Progenitor cell of endocrine pancreas (in vitro differentiated cells): ENCODE measurements around the gene CAMK1D. TPM values are rescaled to one million over a fixed set of nuclear protein-coding genes. Genes with fewer than 3 reads are reported as not detected.

Source experiments
- DNase-seq: peaks from one replicate; pipeline ENCODE4 v3.0.0; 2021; ENCODE audit warnings: low spot score; ENCODE audit not compliant: unreplicated experiment
- H3K27ac Mint-ChIP-seq: 2 replicates; pipeline ENCODE4 v1.8.0; 2021; ENCODE audit warnings: mild to moderate bottlenecking, moderate library complexity, mixed read lengths
- H3K27me3 Mint-ChIP-seq: 2 replicates; pipeline ENCODE4 v1.8.0; 2021; ENCODE audit warnings: mixed read lengths
- H3K36me3 Mint-ChIP-seq: 2 replicates; pipeline ENCODE4 v1.8.0; 2022; ENCODE audit warnings: mixed read lengths; ENCODE audit not compliant: insufficient read depth
- H3K4me1 Mint-ChIP-seq: 2 replicates; pipeline ENCODE4 v1.8.0; 2021; ENCODE audit warnings: low read depth, mixed read lengths
- H3K4me3 Mint-ChIP-seq: 2 replicates; pipeline ENCODE4 v1.8.0; 2021; ENCODE audit warnings: low read depth, mild to moderate bottlenecking, moderate library complexity, mixed read lengths
- H3K9me3 Mint-ChIP-seq: 2 replicates; pipeline ENCODE4 v1.8.0; 2021; ENCODE audit warnings: low read depth, mixed read lengths
- CTCF ChIP-seq: fragments of 200-600 bp; sonication (generic); IDR thresholded peaks from one replicate; pipeline ENCODE4 v1.5.0; 2021; ENCODE audit warnings: antibody characterized with exemption, mild to moderate bottlenecking; ENCODE audit not compliant: unreplicated experiment
- total RNA-seq: library from RNA; stranded (reverse); gene quantifications from 2 replicates; pipeline ENCODE4 v1.2.1, GENCODE V29; 2021

The CAMK1D gene
- total RNA-seq, 1 donor from 2014 or later = 10.8 TPM

GRCh38 chr10:12835709-12836108, 486.4 kb downstream of the CAMK1D start:
- no peaks in the 10 kb centered on the region for H3K36me3 Mint-ChIP-seq
- no peak overlapping the region for H3K27ac Mint-ChIP-seq
- no peaks in the 10 kb centered on the region for H3K9me3 Mint-ChIP-seq
- H3K27me3 Mint-ChIP-seq = peaks cover 15% of the 10 kb centered on the region
- TF ChIP-seq CTCF = no peak
- DNase-seq = no peak
- H3K4me1 Mint-ChIP-seq = peaks cover 2% of the 10 kb centered on the region
- no peak overlapping the region for H3K4me3 Mint-ChIP-seq

- Mint-ChIP-seq H3K4me1 (peaks cover 2% of the 10 kb centered on the region), H3K27ac (no peak overlapping the region), H3K27me3 (peaks cover 15% of the 10 kb centered on the region), H3K36me3 (no peaks in the 10 kb centered on the region), H3K9me3 (no peaks in the 10 kb centered on the region), H3K4me3 (no peak overlapping the region)
- TF ChIP-seq CTCF = no peak
- DNase-seq = no peak
These were observed 489.0 kb downstream of the CAMK1D start for GRCh38 chr10:12838366-12838765.

GRCh38 chr10:12838995-12839927, 489.9 kb downstream of the CAMK1D start:
- Mint-ChIP-seq H3K36me3 (no peaks in the 10 kb centered on the region), H3K27me3 (peaks cover 15% of the 10 kb centered on the region), H3K4me3 (no peak overlapping the region), H3K4me1 (peaks cover 2% of the 10 kb centered on the region), H3K27ac (no peak overlapping the region), H3K9me3 (no peaks in the 10 kb centered on the region)
- no peak for TF ChIP-seq CTCF
- no peak for DNase-seq

- H3K27ac Mint-ChIP-seq = no peak overlapping the region
- H3K9me3 Mint-ChIP-seq = no peaks in the 10 kb centered on the region
- TF ChIP-seq CTCF = no peak
- DNase-seq = no peak
- H3K36me3 Mint-ChIP-seq = no peaks in the 10 kb centered on the region
- H3K4me1 Mint-ChIP-seq = peaks cover 5% of the 10 kb centered on the region
- peaks cover 9% of the 10 kb centered on the region for H3K27me3 Mint-ChIP-seq
- H3K4me3 Mint-ChIP-seq = no peak overlapping the region
These were observed 490.7 kb downstream of the CAMK1D start for GRCh38 chr10:12839941-12840611.

GRCh38 chr10:12841426-12841825, 492.1 kb downstream of the CAMK1D start:
- no peak overlapping the region for H3K4me3 Mint-ChIP-seq
- no peaks in the 10 kb centered on the region for H3K36me3 Mint-ChIP-seq
- H3K27me3 Mint-ChIP-seq = peaks cover 8% of the 10 kb centered on the region
- no peak for DNase-seq
- peaks cover 7% of the 10 kb centered on the region for H3K4me1 Mint-ChIP-seq
- H3K9me3 Mint-ChIP-seq = no peaks in the 10 kb centered on the region
- no peak for TF ChIP-seq CTCF
- no peak overlapping the region for H3K27ac Mint-ChIP-seq
